Activated CD8-positive, alpha-beta T cell treated with anti-CD3 and anti-CD28 coated beads for 36 hours (primary cell): ENCODE measurements around the gene SIK3. TPM values are rescaled to one million over a fixed set of nuclear protein-coding genes. Genes with fewer than 3 reads are reported as not detected.
A peak's percentile ranks its signal among the peaks of the same experiment; 100 is the strongest.

Experiments used
- ATAC-seq: fragments of 200-7000 bp; cut with Tn5 transposase; one replicate; pipeline ENCODE4 v1.10.0; 2021; ENCODE audit warnings: mild to moderate bottlenecking, moderate library complexity
- CTCF ChIA-PET: fragments of 350-600 bp; sonication (Branson Sonifier 250); formaldehyde crosslinking; loops from one replicate; lab custom pipeline; 2021; ENCODE audit warnings: antibody characterized with exemption; lab: Charles Lee
- POLR2A ChIA-PET: fragments of 350-600 bp; sonication (Branson Sonifier 250); formaldehyde crosslinking; loops from one replicate; lab custom pipeline; 2021; ENCODE audit warnings: antibody characterized with exemption; lab: Charles Lee
- DNase-seq: peaks from one replicate; pipeline ENCODE4 v3.0.0-alpha.2; 2020
- H3K27ac Mint-ChIP-seq: one replicate; pipeline ENCODE4 v1.8.0; 2021; ENCODE audit warnings: mild to moderate bottlenecking, mixed read lengths
- H3K27me3 Mint-ChIP-seq: one replicate; pipeline ENCODE4 v1.8.0; 2021; ENCODE audit warnings: mixed read lengths
- H3K36me3 Mint-ChIP-seq: one replicate; pipeline ENCODE4 v1.8.0; 2021; ENCODE audit warnings: low read depth, mixed read lengths
- H3K4me1 Mint-ChIP-seq: one replicate; pipeline ENCODE4 v1.8.0; 2021; ENCODE audit warnings: low read depth, mixed read lengths
- H3K4me3 Mint-ChIP-seq: one replicate; pipeline ENCODE4 v1.8.0; 2021; ENCODE audit warnings: mild to moderate bottlenecking, moderate library complexity, mixed read lengths
- H3K9me3 Mint-ChIP-seq: one replicate; pipeline ENCODE4 v1.8.0; 2021; ENCODE audit warnings: mixed read lengths
- CTCF ChIP-seq: fragments of 200-600 bp; IDR thresholded peaks from one replicate; pipeline ENCODE4 v1.8.0; 2022; ENCODE audit warnings: antibody characterized with exemption, mild to moderate bottlenecking
- intact Hi-C: fragments of 100-400 bp; cut with micrococcal nuclease; formaldehyde crosslinking; loops from one replicate; pipeline ENCODE4 v1.10.0; 2022
- total RNA-seq, 2 experiments: library from RNA; stranded (reverse); gene quantifications; one replicate each; pipeline ENCODE4 v1.2.3, GENCODE V29; 2021

Gene SIK3
- total RNA-seq, 2 experiments from 2014 or later = 18.7 to 24.1 TPM

GRCh38 chr11:117002639-117003299 is 95.5 kb downstream of the SIK3 start:
- H3K9me3 Mint-ChIP-seq = no peaks in the 10 kb centered on the region
- no peak for DNase-seq
- intact Hi-C loops = no loop called here
- TF ChIP-seq CTCF = no peak
- H3K4me3 Mint-ChIP-seq = no peak overlapping the region
- ATAC-seq = peak; percentile 82
- H3K36me3 Mint-ChIP-seq = peaks cover 4% of the 10 kb centered on the region
- peak overlapping the region; percentile 55 for H3K27ac Mint-ChIP-seq
- no peaks in the 10 kb centered on the region for H3K27me3 Mint-ChIP-seq
- peaks cover 58% of the 10 kb centered on the region for H3K4me1 Mint-ChIP-seq
- ChIA-PET POLR2A (interaction anchor here (0.6 to 1.6 kb wide), 4 partner anchors 9 to 141 kb away, joined by 3 to 7 read pairs (median 4); no protein-coding TSS in a partner anchor), CTCF (interaction anchor here (1.0 to 2.1 kb wide), 2 partner anchors 10 to 22 kb away, joined by 4 read pairs; no protein-coding TSS in a partner anchor)

GRCh38 chr11:117000014-117000737 is 98.1 kb downstream of the SIK3 start:
- no peak overlapping the region for H3K27ac Mint-ChIP-seq
- H3K4me3 Mint-ChIP-seq = no peak overlapping the region
- TF ChIP-seq CTCF = no peak
- no peaks in the 10 kb centered on the region for H3K9me3 Mint-ChIP-seq
- ChIA-PET CTCF (interaction anchor here (0.9 to 1.6 kb wide), 3 partner anchors 13 to 106 kb away, joined by 3 to 4 read pairs (median 3); no protein-coding TSS in a partner anchor), POLR2A (interaction anchor here (0.9 kb wide), 1 partner anchor 97 kb away, joined by 3 read pairs; no protein-coding TSS in a partner anchor)
- intact Hi-C loops = no loop called here
- peaks cover 8% of the 10 kb centered on the region for H3K36me3 Mint-ChIP-seq
- no peaks in the 10 kb centered on the region for H3K27me3 Mint-ChIP-seq
- H3K4me1 Mint-ChIP-seq = peaks cover 55% of the 10 kb centered on the region
- no peak for DNase-seq
- ATAC-seq = no peak

GRCh38 chr11:116997071-116997470 is 101.2 kb downstream of the SIK3 start:
- TF ChIP-seq CTCF = no peak
- H3K4me1 Mint-ChIP-seq = peaks cover 55% of the 10 kb centered on the region
- ChIA-PET POLR2A (interaction anchor here (0.9 to 1.2 kb wide), 2 partner anchors 101 to 131 kb away, joined by 3 to 4 read pairs; partner anchors contain the start of gene SIK3), CTCF (interaction anchor here (0.9 to 1.4 kb wide), 2 partner anchors 33 to 109 kb away, joined by 3 read pairs; no protein-coding TSS in a partner anchor)
- H3K4me3 Mint-ChIP-seq = no peak overlapping the region
- peaks cover 8% of the 10 kb centered on the region for H3K36me3 Mint-ChIP-seq
- H3K27me3 Mint-ChIP-seq = no peaks in the 10 kb centered on the region
- no peaks in the 10 kb centered on the region for H3K9me3 Mint-ChIP-seq
- H3K27ac Mint-ChIP-seq = no peak overlapping the region
- DNase-seq (no peak), ATAC-seq (no peak)
- intact Hi-C loops = no loop called here

- Mint-ChIP-seq H3K4me3 (no peak overlapping the region), H3K4me1 (peaks cover 52% of the 10 kb centered on the region), H3K27ac (peak overlapping the region; percentile 57), H3K27me3 (no peaks in the 10 kb centered on the region), H3K9me3 (no peaks in the 10 kb centered on the region), H3K36me3 (peaks cover 4% of the 10 kb centered on the region)
- DNase-seq (no peak), ATAC-seq (no peak)
- CTCF ChIA-PET = interaction anchor here (1.1 to 1.8 kb wide), 6 partner anchors 10 to 203 kb away, joined by 3 to 4 read pairs (median 3); partner anchors contain the start of gene APOA5
- POLR2A ChIA-PET = interaction anchor here (0.6 to 1.4 kb wide), 3 partner anchors 9 to 103 kb away, joined by 3 to 7 read pairs (median 3); no protein-coding TSS in a partner anchor
- no peak for TF ChIP-seq CTCF
- intact Hi-C loops = no loop called here
Observed at GRCh38 chr11:116994195-116994594, 104.0 kb downstream of the SIK3 start.
